Retina (tissue), 1 donor: ENCODE results near the gene NCOA3.

Experiments
- DNase-seq: peaks from one replicate; pipeline ENCODE4 v3.0.0-alpha.2; 2016

The NCOA3 gene

DNA sequence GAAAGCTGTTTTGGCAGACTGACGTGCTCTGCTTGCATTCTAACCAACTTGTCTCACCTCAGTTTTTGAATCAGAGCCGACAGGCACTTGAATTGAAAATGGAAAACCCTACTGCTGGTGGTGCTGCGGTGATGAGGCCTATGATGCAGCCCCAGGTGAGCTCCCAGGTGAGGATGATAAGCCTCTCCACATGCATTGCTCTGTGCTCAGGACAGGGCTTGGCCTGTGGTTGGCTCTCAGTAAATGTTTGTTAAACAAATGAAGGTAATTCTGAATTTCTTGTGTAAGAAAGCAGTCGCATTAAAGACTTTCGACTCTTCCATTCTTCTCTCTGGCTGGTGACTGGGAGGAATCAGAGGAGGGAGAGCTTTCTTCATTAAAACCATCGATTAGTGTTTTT is 147.3 kb downstream of the NCOA3 start:
- no peak for DNase-seq

GRCh38 chr20:47652301-47652700 is 150.6 kb downstream of the NCOA3 start:
- no peak for DNase-seq

GRCh38 chr20:47652794-47653193 is 151.1 kb downstream of the NCOA3 start:
- DNase-seq = no peak

DNA sequence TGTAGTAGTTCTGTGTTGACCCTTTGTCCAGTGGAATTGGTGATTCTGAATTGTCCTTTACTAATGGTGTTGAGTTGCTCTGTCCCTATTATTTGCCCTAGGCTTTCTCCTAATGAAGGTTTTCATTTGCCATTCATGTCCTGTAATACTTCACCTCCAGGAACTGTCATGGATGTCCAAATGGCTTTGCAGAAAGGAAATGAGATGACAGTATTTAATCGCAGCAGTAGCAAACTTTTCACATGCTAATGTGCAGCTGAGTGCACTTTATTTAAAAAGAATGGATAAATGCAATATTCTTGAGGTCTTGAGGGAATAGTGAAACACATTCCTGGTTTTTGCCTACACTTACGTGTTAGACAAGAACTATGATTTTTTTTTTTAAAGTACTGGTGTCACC is 152.2 kb downstream of the NCOA3 start:
- DNase-seq = no peak

GRCh38 chr20:47654370-47654769 is 152.7 kb downstream of the NCOA3 start:
- DNase-seq = no peak

- DNase-seq = no peak
Measured at GRCh38 chr20:47655635-47656034, 153.9 kb downstream of the NCOA3 start.

DNA sequence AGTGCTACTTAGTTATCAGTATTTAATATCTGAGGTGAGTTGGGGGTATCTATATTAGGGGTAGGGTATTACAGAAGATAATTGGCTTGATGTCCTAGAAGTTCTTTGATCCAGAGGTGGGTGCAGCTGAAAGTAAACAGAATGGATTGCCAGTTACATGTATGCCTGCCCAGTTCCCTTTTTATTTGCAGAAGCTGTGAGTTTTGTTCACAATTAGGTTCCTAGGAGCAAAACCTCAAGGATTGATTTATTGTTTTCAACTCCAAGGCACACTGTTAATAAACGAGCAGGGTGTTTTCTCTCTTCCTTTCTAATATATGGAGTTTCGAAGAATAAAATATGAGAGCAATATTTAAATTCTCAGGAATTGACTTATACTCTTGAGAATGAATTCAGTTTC is 154.6 kb downstream of the NCOA3 start:
- no peak for DNase-seq

GRCh38 chr20:47659904-47660601 is 158.4 kb downstream of the NCOA3 start:
- DNase-seq = no peak

DNA sequence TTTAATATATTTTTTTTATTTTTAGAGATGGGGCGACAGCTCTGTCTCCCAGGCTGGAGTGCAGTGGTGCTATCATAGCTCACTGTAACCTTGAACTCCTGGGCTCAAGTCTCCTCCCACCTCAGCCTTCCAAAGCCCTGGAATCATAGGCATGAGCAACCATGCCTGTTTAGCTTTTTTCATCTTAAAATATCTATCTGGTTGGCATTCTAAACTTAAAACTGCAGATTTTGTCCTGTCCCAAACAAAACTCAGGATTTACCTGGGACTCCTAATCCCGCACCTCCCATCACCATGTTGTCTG is 158.9 kb downstream of the NCOA3 start:
- no peak for DNase-seq

- DNase-seq = no peak
Measured at GRCh38 chr20:47660983-47661700, 159.5 kb downstream of the NCOA3 start.

DNA sequence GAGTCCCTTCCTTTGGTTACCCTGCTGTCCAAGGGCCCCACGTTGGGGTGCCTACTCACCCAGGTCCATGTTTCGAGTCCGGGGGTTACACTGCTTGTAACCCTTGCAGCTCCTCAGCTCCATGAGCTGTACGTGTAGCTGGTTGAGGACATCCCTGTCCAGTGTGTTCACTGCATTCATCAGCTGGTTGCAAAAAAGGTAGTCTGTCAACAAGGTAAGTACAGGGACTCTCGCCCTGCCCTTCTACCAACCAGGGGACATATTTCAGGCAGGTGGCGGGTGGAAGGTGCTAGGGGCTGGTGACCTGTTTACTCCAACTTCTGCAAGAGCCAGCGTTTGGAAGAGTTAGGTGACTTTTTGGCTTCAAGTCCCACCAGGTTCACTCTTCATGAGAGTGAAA is 160.0 kb downstream of the NCOA3 start:
- no peak for DNase-seq

GRCh38 chr20:47662483-47663353 is 161.0 kb downstream of the NCOA3 start:
- no peak for DNase-seq

DNA sequence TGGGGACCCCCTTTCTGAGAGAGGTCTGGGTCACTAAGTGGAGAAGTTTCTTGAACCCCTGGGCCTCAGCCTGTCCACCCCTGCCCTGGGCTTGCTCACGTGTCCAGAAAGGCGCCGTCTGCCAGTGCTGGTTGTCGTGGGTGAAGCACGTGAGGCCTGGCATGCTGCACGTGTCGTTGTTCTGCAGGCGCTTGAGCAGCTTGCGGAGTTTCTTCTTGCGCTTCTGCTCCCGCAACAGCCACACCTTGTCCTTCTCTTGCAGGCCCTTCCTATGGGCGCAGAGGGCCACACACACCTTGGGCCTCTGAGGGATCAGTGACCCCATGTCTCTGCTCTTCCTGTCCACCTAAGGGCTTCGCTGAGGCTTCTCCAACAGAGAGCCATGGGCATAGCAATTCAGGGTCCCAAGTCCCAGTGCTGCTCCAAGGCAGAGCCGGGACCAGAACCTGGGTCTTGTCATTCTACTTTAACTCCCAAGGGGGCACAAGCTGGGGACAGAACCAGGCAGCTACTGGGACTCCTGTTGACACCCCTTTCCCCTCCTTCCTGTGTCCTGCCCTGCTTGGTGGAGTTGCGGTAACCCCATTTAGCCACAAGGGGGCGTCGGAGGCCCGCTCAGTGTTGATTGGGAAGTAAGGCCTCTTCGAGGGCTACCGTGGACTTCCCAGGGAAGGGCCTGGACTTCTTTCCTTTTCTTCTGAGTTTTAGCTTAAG is 161.8 kb downstream of the NCOA3 start:
- peak; percentile 83 for DNase-seq

DNA sequence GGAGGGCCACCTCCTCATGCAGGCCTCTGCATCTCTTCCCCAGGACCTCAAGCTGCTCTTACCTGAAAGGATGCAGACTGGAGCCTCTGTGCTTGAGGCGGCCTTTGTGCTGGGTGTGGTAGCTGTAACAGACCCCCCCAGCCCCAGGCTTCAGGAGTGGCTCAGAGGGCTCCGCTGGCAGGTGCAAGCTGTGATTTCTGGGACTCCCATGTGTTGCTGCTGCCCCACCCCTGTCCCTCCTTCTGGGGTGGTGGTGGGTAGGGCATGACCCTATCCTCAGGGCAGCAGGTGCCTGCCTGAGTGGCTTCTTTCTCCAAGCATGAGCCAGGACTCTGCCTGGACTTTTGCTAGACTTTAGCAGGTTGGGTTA is 162.4 kb downstream of the NCOA3 start:
- no peak for DNase-seq

GRCh38 chr20:47664744-47665143 is 163.1 kb downstream of the NCOA3 start:
- DNase-seq = no peak

- DNase-seq = no peak
Measured at GRCh38 chr20:47665221-47665991, 163.7 kb downstream of the NCOA3 start.

- DNase-seq = no peak
Measured at GRCh38 chr20:47666304-47666703, 164.6 kb downstream of the NCOA3 start.

DNA sequence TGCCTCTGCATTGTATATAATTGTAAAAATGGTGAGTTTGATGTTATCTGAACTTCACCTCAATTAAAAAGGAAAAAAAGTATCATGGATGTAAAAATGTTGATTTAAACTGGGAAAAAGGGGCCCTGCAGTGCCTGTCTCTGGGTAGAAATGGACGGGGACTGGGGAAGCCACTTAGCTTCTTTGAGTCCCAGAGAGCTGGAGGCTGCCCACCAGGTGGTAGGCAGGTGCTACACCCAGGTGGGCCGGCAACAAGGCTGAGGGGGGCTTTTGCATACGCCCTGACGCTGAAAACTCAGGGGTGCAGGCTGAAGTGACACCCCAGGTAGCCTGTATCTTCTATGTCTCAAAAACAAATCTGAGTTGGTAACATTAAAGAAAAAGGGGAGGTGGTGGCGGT is 165.4 kb downstream of the NCOA3 start:
- DNase-seq = no peak

GRCh38 chr20:47667531-47668312 is 166.0 kb downstream of the NCOA3 start:
- no peak for DNase-seq

DNA sequence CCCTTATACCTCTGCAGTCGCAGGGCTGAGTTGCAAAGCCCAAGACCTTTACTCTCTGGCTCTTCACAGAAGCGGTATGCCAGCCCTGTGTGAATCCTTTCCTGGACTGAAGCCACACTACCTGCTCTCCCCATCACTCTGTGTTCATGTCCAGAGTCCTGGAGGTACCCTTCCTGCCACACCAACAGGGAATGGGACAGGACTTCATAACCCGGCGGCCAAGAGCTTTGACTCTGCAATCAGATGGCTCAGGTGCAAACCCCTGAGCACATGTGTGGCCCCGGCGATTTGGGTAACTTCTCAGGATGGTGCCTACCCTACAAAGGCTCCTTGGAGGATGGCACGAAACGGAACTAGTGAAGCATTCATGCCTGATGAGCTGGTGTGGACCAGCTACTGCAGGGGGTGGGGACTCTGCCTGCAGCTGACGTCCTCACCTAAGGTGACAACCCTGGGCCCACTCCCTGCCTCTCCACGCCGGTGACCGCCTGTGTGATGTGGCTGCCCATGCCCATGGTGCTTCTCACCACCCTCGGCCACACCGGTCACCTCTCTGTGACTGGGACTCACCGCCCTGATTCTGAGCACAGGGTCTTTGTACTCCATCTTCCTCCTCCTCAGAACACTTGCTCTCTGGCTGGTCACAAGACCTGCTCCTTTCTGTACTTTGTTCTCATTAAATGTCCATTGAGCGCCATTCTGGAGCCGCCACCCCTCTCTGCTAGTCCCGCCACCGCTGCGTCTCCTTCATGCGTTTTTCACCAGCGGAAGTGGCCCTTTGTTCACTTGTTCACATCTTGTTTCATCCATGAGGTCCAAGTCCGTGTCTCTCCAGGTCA is 166.8 kb downstream of the NCOA3 start:
- no peak for DNase-seq

DNA sequence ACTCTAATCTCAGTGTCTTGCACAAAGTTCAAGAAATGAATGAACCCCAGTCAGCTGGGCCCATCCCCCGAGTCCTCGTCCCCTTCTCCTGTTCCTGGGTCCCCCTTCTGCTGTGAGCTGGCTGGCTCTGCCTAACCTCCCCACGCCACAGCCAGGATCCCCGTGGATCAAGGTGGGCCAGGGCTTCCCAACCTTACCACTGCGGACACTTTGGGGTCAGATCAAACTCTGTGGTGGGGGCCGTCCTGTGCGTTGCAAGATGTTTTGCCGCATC is 167.4 kb downstream of the NCOA3 start:
- DNase-seq = no peak
